Measurements from ENCODE around the gene PRM2.

Gene PRM2

GRCh38 chr16:11249233-11250061, 26.8 kb downstream of the PRM2 start:
- DNase-seq (ENCODE audit: low read depth in 2 of 2) = no peak

- no peak for DNase-seq (ENCODE audit: low read depth in 2 of 2)
Measured at GRCh38 chr16:11248133-11248532, 28.1 kb downstream of the PRM2 start.

GRCh38 chr16:11245988-11246387, 30.3 kb downstream of the PRM2 start:
- no peak for DNase-seq (ENCODE audit: low read depth in 2 of 2)

- DNase-seq (ENCODE audit: low read depth in 2 of 2) = no peak
Measured at GRCh38 chr16:11245222-11245737, 31.0 kb downstream of the PRM2 start.

- DNase-seq (ENCODE audit: low read depth in 2 of 2) = no peak
Measured at GRCh38 chr16:11242658-11243057, 33.6 kb downstream of the PRM2 start.

GRCh38 chr16:11241480-11242204, 34.6 kb downstream of the PRM2 start:
- DNase-seq (ENCODE audit: low read depth in 2 of 2) = no peak

- no peak for DNase-seq (ENCODE audit: low read depth in 2 of 2)
Measured at GRCh38 chr16:11240636-11241473, 35.4 kb downstream of the PRM2 start.

GRCh38 chr16:11239644-11240632, 36.3 kb downstream of the PRM2 start:
- DNase-seq (ENCODE audit: low read depth in 2 of 2) = no peak

GRCh38 chr16:11238272-11239202, 37.7 kb downstream of the PRM2 start:
- no peak for DNase-seq (ENCODE audit: low read depth in 2 of 2)

- no peak for DNase-seq (ENCODE audit: low read depth in 2 of 2)
Measured at GRCh38 chr16:11236461-11237254, 39.6 kb downstream of the PRM2 start.

- DNase-seq (ENCODE audit: low read depth in 2 of 2) = no peak
Measured at GRCh38 chr16:11235703-11235991, 40.6 kb downstream of the PRM2 start.

GRCh38 chr16:11234884-11235702, 41.2 kb downstream of the PRM2 start:
- DNase-seq (ENCODE audit: low read depth in 2 of 2) = no peak

- DNase-seq (ENCODE audit: low read depth in 2 of 2) = no peak
Measured at GRCh38 chr16:11233727-11234376, 42.4 kb downstream of the PRM2 start.

- DNase-seq (ENCODE audit: low read depth in 2 of 2) = no peak
Measured at GRCh38 chr16:11232852-11233726, 43.2 kb downstream of the PRM2 start.

GRCh38 chr16:11232302-11232851, 43.9 kb downstream of the PRM2 start:
- no peak for DNase-seq (ENCODE audit: low read depth in 2 of 2)

- no peak for DNase-seq (ENCODE audit: low read depth in 2 of 2)
Measured at GRCh38 chr16:11231367-11231970, 44.8 kb downstream of the PRM2 start.

Measured in fibroblast of skin of left biceps (primary cell).